Measurements from ENCODE around the gene FHIP2A. TPM values are rescaled to one million over a fixed set of nuclear protein-coding genes. Genes with fewer than 3 reads are reported as not detected.
"Not testable (repeated sequence)": the region's sequence is repeated elsewhere in the genome, so short reads cannot be mapped to it uniquely, and the experiment has no call there.

FHIP2A gene
- polyA plus RNA-seq (2013, experiment 1 of 2): 6.5 TPM
- 5.9 TPM for polyA plus RNA-seq (2013, experiment 2 of 2)

DNA sequence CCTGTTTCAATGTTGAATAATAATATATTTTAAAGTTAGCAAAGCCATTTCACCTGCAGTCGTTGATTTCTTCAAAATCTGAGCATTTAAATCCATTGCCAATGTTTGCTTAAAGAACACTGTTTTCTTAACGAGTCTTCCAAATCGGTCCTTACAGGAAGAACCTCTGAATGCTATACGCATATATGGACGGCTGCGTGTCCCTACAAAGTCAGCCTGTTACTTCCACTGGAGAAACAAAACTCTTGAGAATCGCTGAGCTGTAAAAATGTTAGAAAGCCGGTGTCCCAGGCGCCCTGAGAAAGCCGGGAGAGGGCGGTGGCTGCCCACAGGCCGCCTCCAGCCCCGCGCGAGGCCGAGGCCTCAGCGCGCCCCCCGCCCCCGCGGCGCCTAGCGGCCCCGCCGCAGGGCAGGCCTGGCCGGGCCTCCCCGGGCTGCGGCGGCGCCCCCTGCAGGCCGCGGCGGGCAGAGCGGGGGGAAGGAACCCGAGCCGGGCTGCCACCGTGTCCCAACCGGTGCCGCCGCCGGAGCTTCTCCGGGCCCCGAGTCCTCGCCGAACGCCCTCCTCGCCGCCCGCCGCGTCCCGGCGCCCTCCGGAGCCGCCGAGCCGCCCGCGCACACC is at the start of gene FHIP2A:
FHIP2A (plus strand) TSS at position 488 of the 622 bp plus-strand sequence. CDS start 299 bp downstream, outside the sequence.
- H3K4ac ChIP-seq (ENCODE audit: low read depth, low read length): peak within 1 kb of the TSS; percentile 73
- H2BK120ac ChIP-seq (ENCODE audit: low read depth, low read length): no peak within 1 kb of the TSS
- H3K9ac ChIP-seq (ENCODE audit: low read length): peak within 1 kb of the TSS; percentile 94
- H3K4me1 ChIP-seq (ENCODE audit: control insufficient read depth, low read depth, low read length): no peaks in the 10 kb centered on the region
- H3K56ac ChIP-seq (ENCODE audit: low read length): peak within 1 kb of the TSS; percentile 95
- no peak within 1 kb of the TSS for H2BK15ac ChIP-seq (replicated peaks; ENCODE audit: low read depth)
- peak within 1 kb of the TSS; percentile 56 for H4K8ac ChIP-seq (ENCODE audit: low read depth, low read length)
- no peaks in the 10 kb centered on the region for H3K27me3 ChIP-seq (ENCODE audit: insufficient read depth, low read length, poor library complexity)
- H2BK5ac ChIP-seq (ENCODE audit: low read length): no peak within 1 kb of the TSS
- no peaks in the 10 kb centered on the region for H3K79me2 ChIP-seq (ENCODE audit: control insufficient read depth, insufficient read depth, low read length)
- no peaks in the 10 kb centered on the region for H3K36me3 ChIP-seq (ENCODE audit: control insufficient read depth, insufficient read depth, low read length)
- DNase-seq: peak; percentile 85
- H3K4me2 ChIP-seq (ENCODE audit: low read length): peak within 1 kb of the TSS; percentile 89
- peak within 1 kb of the TSS; percentile 89 for H3K23ac ChIP-seq (ENCODE audit: low read length)
- H3K18ac ChIP-seq (ENCODE audit: low read length): peak within 1 kb of the TSS; percentile 98
- WGBS (ENCODE audit: extremely low coverage, insufficient coverage, low lambda C conversion rate): no CpG with 5 or more reads among the region's 59 CpGs
- H4K5ac ChIP-seq (ENCODE audit: low read length): no peak within 1 kb of the TSS
- H3K79me1 ChIP-seq (ENCODE audit: low read length): no peaks in the 10 kb centered on the region
- H3K4me3 ChIP-seq (ENCODE audit: low read length): peak within 1 kb of the TSS; percentile 81
- H2AK5ac ChIP-seq (ENCODE audit: low read length): no peak within 1 kb of the TSS
- H3K27ac ChIP-seq (ENCODE audit: low read depth, low read length): peak within 1 kb of the TSS; percentile 92

GRCh38 chr10:114772496-114773196 is 48.9 kb upstream of the FHIP2A start:
- no peak overlapping the region for H3K4me2 ChIP-seq (ENCODE audit: low read length)
- no peak overlapping the region for H2AK5ac ChIP-seq (ENCODE audit: low read length)
- H3K23ac ChIP-seq (ENCODE audit: low read length): no peak overlapping the region
- H3K9ac ChIP-seq (ENCODE audit: low read length): no peak overlapping the region
- H3K27ac ChIP-seq (ENCODE audit: low read depth, low read length): no peak overlapping the region
- H3K56ac ChIP-seq (ENCODE audit: low read length): no peak overlapping the region
- H3K4me3 ChIP-seq (ENCODE audit: low read length): no peak overlapping the region
- H4K5ac ChIP-seq (ENCODE audit: low read length): no peak overlapping the region
- H3K18ac ChIP-seq (ENCODE audit: low read length): no peak overlapping the region
- H3K36me3 ChIP-seq (ENCODE audit: control insufficient read depth, insufficient read depth, low read length): no peaks in the 10 kb centered on the region
- no peak overlapping the region for H2BK120ac ChIP-seq (ENCODE audit: low read depth, low read length)
- DNase-seq: no peak
- no peak overlapping the region for H2BK5ac ChIP-seq (ENCODE audit: low read length)
- WGBS (ENCODE audit: extremely low coverage, insufficient coverage, low lambda C conversion rate): no CpG with 5 or more reads among the region's 1 CpG
- no peaks in the 10 kb centered on the region for H3K27me3 ChIP-seq (ENCODE audit: insufficient read depth, low read length, poor library complexity)
- H3K79me2 ChIP-seq (ENCODE audit: control insufficient read depth, insufficient read depth, low read length): no peaks in the 10 kb centered on the region
- no peaks in the 10 kb centered on the region for H3K79me1 ChIP-seq (ENCODE audit: low read length)
- H3K4ac ChIP-seq (ENCODE audit: low read depth, low read length): no peak overlapping the region
- no peaks in the 10 kb centered on the region for H3K4me1 ChIP-seq (ENCODE audit: control insufficient read depth, low read depth, low read length)
- no peak overlapping the region for H2BK15ac ChIP-seq (replicated peaks; ENCODE audit: low read depth)
- H4K8ac ChIP-seq (ENCODE audit: low read depth, low read length): no peak overlapping the region

- Histone ChIP-seq H2AK5ac (ENCODE audit: low read length) (no peak overlapping the region), H3K36me3 (ENCODE audit: control insufficient read depth, insufficient read depth, low read length) (no peaks in the 10 kb centered on the region), H3K4me2 (ENCODE audit: low read length) (no peak overlapping the region), H3K4me3 (ENCODE audit: low read length) (no peak overlapping the region), H3K56ac (ENCODE audit: low read length) (no peak overlapping the region), H3K9ac (ENCODE audit: low read length) (no peak overlapping the region), H3K27ac (ENCODE audit: low read depth, low read length) (no peak overlapping the region), H3K18ac (ENCODE audit: low read length) (no peak overlapping the region), H4K8ac (ENCODE audit: low read depth, low read length) (no peak overlapping the region), H3K27me3 (ENCODE audit: insufficient read depth, low read length, poor library complexity) (no peaks in the 10 kb centered on the region), H3K23ac (ENCODE audit: low read length) (no peak overlapping the region), H2BK15ac (replicated peaks; ENCODE audit: low read depth) (no peak overlapping the region), H3K79me2 (ENCODE audit: control insufficient read depth, insufficient read depth, low read length) (no peaks in the 10 kb centered on the region), H2BK5ac (ENCODE audit: low read length) (no peak overlapping the region), H2BK120ac (ENCODE audit: low read depth, low read length) (no peak overlapping the region), H4K5ac (ENCODE audit: low read length) (no peak overlapping the region), H3K79me1 (ENCODE audit: low read length) (no peaks in the 10 kb centered on the region), H3K4ac (ENCODE audit: low read depth, low read length) (no peak overlapping the region), H3K4me1 (ENCODE audit: control insufficient read depth, low read depth, low read length) (no peaks in the 10 kb centered on the region)
- WGBS (ENCODE audit: extremely low coverage, insufficient coverage, low lambda C conversion rate): no CpG with 5 or more reads among the region's 3 CpGs
- DNase-seq: no peak
Measured at GRCh38 chr10:114773197-114773532, 48.4 kb upstream of the FHIP2A start.

DNA sequence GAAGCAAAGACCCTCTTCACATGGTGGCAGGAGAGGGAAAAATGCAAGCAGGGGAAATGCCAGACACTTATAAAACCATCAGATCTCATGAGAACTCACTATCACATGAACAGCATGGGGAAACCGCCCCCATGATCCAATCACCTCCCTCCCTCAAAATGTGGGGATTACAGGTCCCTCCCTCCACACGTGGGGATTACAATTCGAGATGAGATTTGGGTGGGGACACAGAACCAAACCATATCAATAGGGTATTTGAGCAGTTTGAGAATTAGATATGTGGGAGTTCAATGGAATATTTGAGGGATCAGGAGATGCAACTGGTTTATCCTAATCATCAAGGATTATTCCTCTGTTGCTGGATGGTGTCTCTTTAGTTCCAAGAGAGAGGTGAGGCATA is 46.5 kb upstream of the FHIP2A start:
- H2BK15ac ChIP-seq (replicated peaks; ENCODE audit: low read depth); H2BK120ac ChIP-seq (ENCODE audit: low read depth, low read length); H3K4me2 ChIP-seq (ENCODE audit: low read length); H3K23ac ChIP-seq (ENCODE audit: low read length); H2BK5ac ChIP-seq (ENCODE audit: low read length); DNase-seq; H3K4ac ChIP-seq (ENCODE audit: low read depth, low read length); H2AK5ac ChIP-seq (ENCODE audit: low read length); H3K56ac ChIP-seq (ENCODE audit: low read length); H4K5ac ChIP-seq (ENCODE audit: low read length); H3K36me3 ChIP-seq (ENCODE audit: control insufficient read depth, insufficient read depth, low read length); H3K9ac ChIP-seq (ENCODE audit: low read length); H3K79me2 ChIP-seq (ENCODE audit: control insufficient read depth, insufficient read depth, low read length); H3K79me1 ChIP-seq (ENCODE audit: low read length); H3K27me3 ChIP-seq (ENCODE audit: insufficient read depth, low read length, poor library complexity); H3K27ac ChIP-seq (ENCODE audit: low read depth, low read length); H4K8ac ChIP-seq (ENCODE audit: low read depth, low read length); H3K18ac ChIP-seq (ENCODE audit: low read length); H3K4me1 ChIP-seq (ENCODE audit: control insufficient read depth, low read depth, low read length); H3K4me3 ChIP-seq (ENCODE audit: low read length): not testable (repeated sequence)
- no CpG with 5 or more reads among the region's 3 CpGs for WGBS (ENCODE audit: extremely low coverage, insufficient coverage, low lambda C conversion rate)

- H3K56ac ChIP-seq (ENCODE audit: low read length): no peak overlapping the region
- no peaks in the 10 kb centered on the region for H3K27me3 ChIP-seq (ENCODE audit: insufficient read depth, low read length, poor library complexity)
- no peak for DNase-seq
- no peak overlapping the region for H3K27ac ChIP-seq (ENCODE audit: low read depth, low read length)
- no peak overlapping the region for H3K4me2 ChIP-seq (ENCODE audit: low read length)
- H3K9ac ChIP-seq (ENCODE audit: low read length): no peak overlapping the region
- H2BK15ac ChIP-seq (replicated peaks; ENCODE audit: low read depth): no peak overlapping the region
- no peak overlapping the region for H2AK5ac ChIP-seq (ENCODE audit: low read length)
- no peak overlapping the region for H2BK5ac ChIP-seq (ENCODE audit: low read length)
- no CpG with 5 or more reads among the region's 1 CpG for WGBS (ENCODE audit: extremely low coverage, insufficient coverage, low lambda C conversion rate)
- no peak overlapping the region for H4K5ac ChIP-seq (ENCODE audit: low read length)
- H3K4me3 ChIP-seq (ENCODE audit: low read length): no peak overlapping the region
- H3K18ac ChIP-seq (ENCODE audit: low read length): no peak overlapping the region
- no peaks in the 10 kb centered on the region for H3K4me1 ChIP-seq (ENCODE audit: control insufficient read depth, low read depth, low read length)
- H3K36me3 ChIP-seq (ENCODE audit: control insufficient read depth, insufficient read depth, low read length): no peaks in the 10 kb centered on the region
- no peak overlapping the region for H2BK120ac ChIP-seq (ENCODE audit: low read depth, low read length)
- H3K23ac ChIP-seq (ENCODE audit: low read length): no peak overlapping the region
- H3K79me1 ChIP-seq (ENCODE audit: low read length): no peaks in the 10 kb centered on the region
- H3K79me2 ChIP-seq (ENCODE audit: control insufficient read depth, insufficient read depth, low read length): no peaks in the 10 kb centered on the region
- no peak overlapping the region for H4K8ac ChIP-seq (ENCODE audit: low read depth, low read length)
- H3K4ac ChIP-seq (ENCODE audit: low read depth, low read length): no peak overlapping the region
Measured at GRCh38 chr10:114777415-114777814, 44.2 kb upstream of the FHIP2A start.
